Peyer's patch (tissue), 4 donors: ENCODE results near the gene TUB. TPM values are rescaled to one million over a fixed set of nuclear protein-coding genes. Genes with fewer than 3 reads are reported as not detected.

ENCODE experiments used
- DNase-seq, 3 donors: peaks; one replicate each; pipeline ENCODE4 v3.0.0-alpha.2; 2017 to 2019
- H3K27ac ChIP-seq, 4 donors: fragments of 200-600 bp; sonication (generic); one replicate each; pipeline ENCODE4 v1.5.1; 2016 to 2019
- H3K27me3 ChIP-seq, 2 donors: fragments of 200-600 bp; sonication (generic); one replicate each; pipeline ENCODE4 v1.5.1; 2019
- H3K36me3 ChIP-seq, 3 donors: fragments of 200-600 bp; sonication (generic); one replicate each; pipeline ENCODE4 v1.5.1; 2016 to 2019
- H3K4me1 ChIP-seq, 4 donors: fragments of 200-600 bp; sonication (generic); one replicate each; pipeline ENCODE4 v1.5.1; 2016 to 2019
- H3K4me3 ChIP-seq, 4 donors: fragments of 200-600 bp; sonication (generic); 1 replicate in 3 of 4; 2 replicates in 1 of 4; pipeline ENCODE4 v1.5.1; 2016 to 2019; ENCODE audit warnings: mild to moderate bottlenecking in 1 of 4
- H3K9me3 ChIP-seq, 4 donors: fragments of 200-600 bp; sonication (generic); one replicate each; pipeline ENCODE4 v1.5.1; 2016 to 2019; ENCODE audit warnings: mild to moderate bottlenecking in 1 of 4
- CTCF ChIP-seq, 6 experiments: fragments of 450-650 bp in 4 of 6; fragments of 200-600 bp in 2 of 6; sonication (generic) in 1 of 6; IDR thresholded peaks; one replicate each; pipeline ENCODE4 v1.5.1; 2017 to 2019; ENCODE audit warnings: antibody characterized with exemption in 6 of 6, mild to moderate bottlenecking in 3 of 6, moderate library complexity in 1 of 6
- POLR2A ChIP-seq, 2 donors: fragments of 450-650 bp; IDR thresholded peaks; one replicate each; pipeline ENCODE4 v1.5.1; 2017; ENCODE audit warnings: antibody characterized with exemption in 2 of 2, mild to moderate bottlenecking in 2 of 2, moderate library complexity in 2 of 2
- total RNA-seq, 4 donors: library from RNA; depleted of rRNA; stranded (reverse); fragments of >200 nt; gene quantifications; one replicate each; pipeline ENCODE4 v1.1.0, GENCODE V29; 2016

The TUB gene
- total RNA-seq, 4 donors from 2014 or later = 0.18 to 11.6 (median 2.4) TPM

DNA sequence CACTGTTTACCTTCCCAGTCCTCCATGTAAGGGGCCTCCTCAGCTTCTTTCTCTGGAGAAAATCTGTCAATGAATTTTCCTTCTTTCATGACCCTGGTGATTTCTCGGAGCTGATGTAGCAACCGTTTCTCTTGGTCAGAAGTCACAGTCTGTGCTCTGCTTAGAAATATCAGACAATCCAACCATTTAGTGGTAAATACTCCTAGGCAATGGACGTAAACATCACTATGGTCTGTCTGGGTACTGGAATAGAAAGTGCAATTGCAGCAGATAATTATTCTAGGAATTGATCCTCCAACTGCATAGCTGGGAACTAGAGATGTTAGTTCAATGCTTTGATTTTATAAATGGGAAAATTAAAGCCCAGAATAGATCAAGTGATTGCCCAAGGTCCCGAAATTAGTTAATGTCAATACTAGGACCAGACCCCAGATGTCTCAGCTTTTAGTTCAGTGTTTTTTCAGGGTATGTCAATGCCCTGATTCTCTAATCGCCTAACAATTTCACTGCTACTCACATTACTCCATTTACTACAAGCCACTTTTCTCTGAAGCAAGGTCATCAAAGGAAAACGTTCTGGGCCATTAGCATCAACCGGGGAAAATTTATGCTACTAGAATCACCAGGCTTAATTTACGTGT, 45.8 kb downstream of the TUB start:
- no peak for DNase-seq
- TF ChIP-seq CTCF (IDR thresholded peaks at IDR 0.05) (no peak), POLR2A (IDR thresholded peaks at IDR 0.05) (no peak)
- no peaks in the 10 kb centered on the region for H3K9me3 ChIP-seq
- no peaks in the 10 kb centered on the region for H3K36me3 ChIP-seq
- H3K27me3 ChIP-seq = no peaks in the 10 kb centered on the region
- H3K27ac ChIP-seq = no peak overlapping the region
- H3K4me1 ChIP-seq = no peaks in the 10 kb centered on the region
- H3K4me3 ChIP-seq = no peak overlapping the region

- no peak for DNase-seq
Observed at GRCh38 chr11:8127447-8127846, 46.4 kb downstream of the TUB start.

DNA sequence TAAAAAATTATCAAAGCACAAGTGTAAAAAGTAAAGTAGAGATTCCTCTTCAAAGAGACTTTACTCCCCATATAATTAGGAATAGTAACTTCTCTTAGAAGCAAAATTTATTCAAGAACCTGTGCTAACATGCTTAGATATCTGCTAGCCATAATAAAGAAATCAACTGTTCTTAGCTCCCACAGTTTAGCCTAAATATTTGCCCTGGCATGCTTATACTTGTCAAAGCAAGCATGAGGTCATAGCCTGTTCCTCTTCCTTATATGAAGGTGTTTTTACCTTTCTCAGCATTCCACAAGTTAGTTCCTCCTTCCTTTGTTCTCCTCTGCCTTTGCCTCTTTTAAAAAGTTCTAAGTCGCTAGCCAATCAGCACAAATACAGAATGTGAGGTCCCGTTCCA, 57.5 kb downstream of the TUB start:
- H3K4me1 ChIP-seq = no peaks in the 10 kb centered on the region
- TF ChIP-seq CTCF (IDR thresholded peaks at IDR 0.05) (no peak), POLR2A (IDR thresholded peaks at IDR 0.05) (no peak)
- H3K27me3 ChIP-seq = no peaks in the 10 kb centered on the region
- no peak overlapping the region for H3K27ac ChIP-seq
- H3K9me3 ChIP-seq = no peaks in the 10 kb centered on the region
- DNase-seq = no peak
- no peak overlapping the region for H3K4me3 ChIP-seq
- H3K36me3 ChIP-seq = peaks cover 0 to 4% (median 0%) of the 10 kb centered on the region in 3 donors

More at GRCh38 chr11:8127447-8127846, 46.4 kb downstream of the TUB start:
- Histone ChIP-seq H3K36me3 (no peaks in the 10 kb centered on the region), H3K9me3 (no peaks in the 10 kb centered on the region), H3K4me1 (no peaks in the 10 kb centered on the region), H3K27me3 (no peaks in the 10 kb centered on the region), H3K4me3 (no peak overlapping the region), H3K27ac (no peak overlapping the region)
- TF ChIP-seq POLR2A (IDR thresholded peaks at IDR 0.05) (no peak), CTCF (IDR thresholded peaks at IDR 0.05) (no peak)

DNA sequence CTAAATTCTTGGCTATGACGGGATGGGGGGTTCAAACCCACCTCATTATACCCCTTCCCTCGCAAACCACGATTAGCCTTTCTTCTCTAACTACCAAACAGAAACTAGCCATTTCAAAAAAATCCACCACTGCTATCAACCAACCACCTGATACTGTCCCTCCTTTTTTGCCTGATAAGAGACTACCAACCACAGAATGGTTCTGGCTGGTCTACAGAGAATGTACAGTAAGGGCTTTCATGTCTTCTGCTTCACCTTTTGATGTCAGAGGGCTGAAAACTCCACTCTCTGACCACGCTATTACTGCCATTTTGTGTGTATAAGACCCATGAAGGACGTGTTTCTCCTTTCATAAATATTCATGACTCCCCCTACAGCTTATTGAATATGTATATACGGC, 68.7 kb downstream of the TUB start:
- H3K4me3 ChIP-seq = no peak overlapping the region
- no peaks in the 10 kb centered on the region for H3K27me3 ChIP-seq
- no peak for TF ChIP-seq POLR2A (IDR thresholded peaks at IDR 0.05)
- TF ChIP-seq CTCF (IDR thresholded peaks at IDR 0.05) = no peak
- H3K36me3 ChIP-seq = no peaks in the 10 kb centered on the region
- DNase-seq = no peak
- H3K4me1 ChIP-seq = no peaks in the 10 kb centered on the region
- no peak overlapping the region for H3K27ac ChIP-seq
- no peaks in the 10 kb centered on the region for H3K9me3 ChIP-seq

Other genes starting within 250 kb of the TUB start
- not detected for gene OR10A6, start 149.9 kb upstream of the TUB start, total RNA-seq
- gene OR10A3, start 139.5 kb upstream of the TUB start, total RNA-seq = not detected
- gene NLRP10, start 115.8 kb upstream of the TUB start, total RNA-seq = not detected
- 100 to 1,000 TPM; 132 to 345 (median 190) TPM for gene EIF3F, start 93.9 kb upstream of the TUB start, total RNA-seq
- 10 to 100 TPM in 1 of 4 donors, 1 to 10 TPM in 3; 2.8 to 26.4 (median 4.9) TPM for gene RIC3, start 87.8 kb downstream of the TUB start, total RNA-seq
- not detected for gene LMO1, start 182.7 kb downstream of the TUB start, total RNA-seq